Left ventricle myocardium inferior (tissue), 1 donor: ENCODE measurements around the gene HEXB. TPM values are rescaled to one million over a fixed set of nuclear protein-coding genes. Genes with fewer than 3 reads are reported as not detected.
A peak's percentile ranks its signal among the peaks of the same experiment; 100 is the strongest.
"Not testable (repeated sequence)": the region's sequence is repeated elsewhere in the genome, so short reads cannot be mapped to it uniquely, and the experiment has no call there.

Source experiments
- DNase-seq: peaks from one replicate; pipeline ENCODE4 v3.0.0-alpha.2; 2020
- H3K27ac ChIP-seq: fragments of 200-600 bp; replicated peaks from 2 replicates; pipeline ENCODE4 v1.8.0; 2021
- H3K27me3 ChIP-seq: fragments of 200-600 bp; 2 replicates; pipeline ENCODE4 v1.8.0; 2021; ENCODE audit warnings: low read depth
- H3K36me3 ChIP-seq: fragments of 200-600 bp; 2 replicates; pipeline ENCODE4 v1.8.0; 2021
- H3K4me1 ChIP-seq: fragments of 200-600 bp; 2 replicates; pipeline ENCODE4 v1.8.0; 2021
- H3K4me3 ChIP-seq: fragments of 200-600 bp; 2 replicates; pipeline ENCODE4 v1.8.0; 2021; ENCODE audit warnings: mild to moderate bottlenecking, moderate library complexity
- H3K9me3 ChIP-seq: fragments of 200-600 bp; replicated peaks from 2 replicates; pipeline ENCODE4 v1.8.0; 2021
- intact Hi-C: fragments of 100-400 bp; cut with micrococcal nuclease; formaldehyde crosslinking; loops from one replicate; pipeline ENCODE4 v1.11.0; 2022
- total RNA-seq: library from RNA; stranded (reverse); fragmentation: NEBNext Ultra II Directional; extraction: Animal tissue kit (Norgen Biotek cat#: 25700); gene quantifications from one replicate; pipeline ENCODE4 v1.2.1, GENCODE V29; 2021
- TF ChIP-seq, protein P1 (sequence below): fragments of 200-600 bp; IDR thresholded peaks from 2 replicates; pipeline ENCODE4 v1.8.0; 2021; ENCODE audit warnings: antibody characterized with exemption, mild to moderate bottlenecking, borderline replicate concordance
- donor health status: DM: no; HTN: yes; CAD: no; lungs with severe emphysema.

Gene HEXB
- total RNA-seq, 1 donor from 2014 or later = 138 TPM

GRCh38 chr5:74672215-74672877 lies 12.7 kb upstream of the HEXB start:
- Histone ChIP-seq H3K9me3 (no peaks in the 10 kb centered on the region), H3K36me3 (no peaks in the 10 kb centered on the region), H3K4me3 (peak overlapping the region; percentile 53), H3K27ac (peak overlapping the region; percentile 67), H3K4me1 (peaks cover 21% of the 10 kb centered on the region), H3K27me3 (no peaks in the 10 kb centered on the region)
- TF ChIP-seq, protein P1, sequence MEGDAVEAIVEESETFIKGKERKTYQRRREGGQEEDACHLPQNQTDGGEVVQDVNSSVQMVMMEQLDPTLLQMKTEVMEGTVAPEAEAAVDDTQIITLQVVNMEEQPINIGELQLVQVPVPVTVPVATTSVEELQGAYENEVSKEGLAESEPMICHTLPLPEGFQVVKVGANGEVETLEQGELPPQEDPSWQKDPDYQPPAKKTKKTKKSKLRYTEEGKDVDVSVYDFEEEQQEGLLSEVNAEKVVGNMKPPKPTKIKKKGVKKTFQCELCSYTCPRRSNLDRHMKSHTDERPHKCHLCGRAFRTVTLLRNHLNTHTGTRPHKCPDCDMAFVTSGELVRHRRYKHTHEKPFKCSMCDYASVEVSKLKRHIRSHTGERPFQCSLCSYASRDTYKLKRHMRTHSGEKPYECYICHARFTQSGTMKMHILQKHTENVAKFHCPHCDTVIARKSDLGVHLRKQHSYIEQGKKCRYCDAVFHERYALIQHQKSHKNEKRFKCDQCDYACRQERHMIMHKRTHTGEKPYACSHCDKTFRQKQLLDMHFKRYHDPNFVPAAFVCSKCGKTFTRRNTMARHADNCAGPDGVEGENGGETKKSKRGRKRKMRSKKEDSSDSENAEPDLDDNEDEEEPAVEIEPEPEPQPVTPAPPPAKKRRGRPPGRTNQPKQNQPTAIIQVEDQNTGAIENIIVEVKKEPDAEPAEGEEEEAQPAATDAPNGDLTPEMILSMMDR = no peak
- intact Hi-C loops = no loop called here
- no peak for DNase-seq

GRCh38 chr5:74673011-74673790 lies 11.8 kb upstream of the HEXB start:
- intact Hi-C loops = no loop called here
- H3K9me3 ChIP-seq = no peaks in the 10 kb centered on the region
- no peaks in the 10 kb centered on the region for H3K27me3 ChIP-seq
- H3K36me3 ChIP-seq = no peaks in the 10 kb centered on the region
- H3K27ac ChIP-seq = peak overlapping the region; percentile 67
- H3K4me3 ChIP-seq = peak overlapping the region; percentile 53
- H3K4me1 ChIP-seq = peaks cover 21% of the 10 kb centered on the region
- no peak for DNase-seq
- TF ChIP-seq, protein P1 = peak; percentile 50

GRCh38 chr5:74676466-74676865 lies 8.6 kb upstream of the HEXB start:
- H3K27ac ChIP-seq, H3K36me3 ChIP-seq, H3K27me3 ChIP-seq, H3K9me3 ChIP-seq, DNase-seq, intact Hi-C loops, H3K4me3 ChIP-seq: not testable (repeated sequence)
- H3K4me1 ChIP-seq = peaks cover 21% of the 10 kb centered on the region

- H3K4me3 ChIP-seq, H3K9me3 ChIP-seq, H3K27me3 ChIP-seq, H3K4me1 ChIP-seq, H3K36me3 ChIP-seq, intact Hi-C loops, H3K27ac ChIP-seq, DNase-seq: not testable (repeated sequence)
Observed at GRCh38 chr5:74678123-74678522, 6.9 kb upstream of the HEXB start.

DNA sequence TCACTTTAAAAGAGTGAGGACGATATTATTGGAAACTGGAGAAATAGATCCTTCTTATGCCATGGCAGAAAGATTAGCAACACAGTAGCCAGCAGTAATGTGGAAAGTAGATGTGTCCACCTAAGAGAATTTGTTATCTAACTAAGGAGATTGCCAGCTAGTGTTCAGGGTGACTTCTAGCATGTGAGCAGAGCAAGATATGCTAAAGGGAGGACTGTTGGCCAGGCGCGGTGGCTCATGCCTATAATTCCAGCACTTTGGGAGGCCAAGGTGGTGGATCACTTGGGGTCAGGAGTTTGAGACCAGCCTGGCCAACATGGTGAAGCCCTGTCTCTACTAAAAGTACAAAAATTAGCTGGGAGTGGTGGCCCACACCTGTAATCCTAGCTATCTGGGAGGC lies 5.7 kb upstream of the HEXB start:
- H3K27me3 ChIP-seq, H3K9me3 ChIP-seq, H3K36me3 ChIP-seq, intact Hi-C loops, DNase-seq, H3K27ac ChIP-seq, H3K4me1 ChIP-seq, H3K4me3 ChIP-seq: not testable (repeated sequence)

GRCh38 chr5:74679966-74680365 lies 5.1 kb upstream of the HEXB start:
- Histone ChIP-seq H3K4me1 (peaks cover 4% of the 10 kb centered on the region), H3K27ac (no peak overlapping the region), H3K4me3 (no peak overlapping the region), H3K27me3 (no peaks in the 10 kb centered on the region), H3K9me3 (no peaks in the 10 kb centered on the region), H3K36me3 (no peaks in the 10 kb centered on the region)
- TF ChIP-seq, protein P1 = no peak
- intact Hi-C loops = no loop called here
- DNase-seq = no peak
